Gastroesophageal sphincter (tissue), 3 donors: ENCODE results near the gene IL1A.

Source experiments
- CTCF ChIP-seq, 4 experiments: fragments of 200-600 bp in 2 of 4; fragments of 450-650 bp in 2 of 4; sonication (generic) in 1 of 4; IDR thresholded peaks; one replicate each; pipeline ENCODE4 v1.5.1; 2017 to 2019; ENCODE audit warnings: antibody characterized with exemption in 4 of 4, mild to moderate bottlenecking in 2 of 4, moderate library complexity in 2 of 4
- EP300 ChIP-seq: sonication (generic); formaldehyde crosslinking; IDR thresholded peaks from one replicate; pipeline ENCODE4 v1.6.1; 2017; ENCODE audit warnings: antibody characterized with exemption, mild to moderate bottlenecking
- POLR2A ChIP-seq, 2 donors: fragments of 450-650 bp; IDR thresholded peaks; one replicate each; pipeline ENCODE4 v1.6.1; 2017; ENCODE audit warnings: antibody characterized with exemption in 2 of 2, mild to moderate bottlenecking in 2 of 2, moderate library complexity in 1 of 2
- POLR2AphosphoS5 ChIP-seq: sonication (generic); formaldehyde crosslinking; IDR thresholded peaks from one replicate; pipeline ENCODE4 v1.6.1; 2017; ENCODE audit warnings: antibody characterized with exemption

GRCh38 chr2:112782234-112782799 is 2.0 kb downstream of the IL1A start:
- no peak for TF ChIP-seq POLR2AphosphoS5
- TF ChIP-seq CTCF (IDR thresholded peaks at IDR 0.05): no peak
- TF ChIP-seq POLR2A (IDR thresholded peaks at IDR 0.05): no peak
- no peak for TF ChIP-seq EP300
